Stimulated activated naive B cell treated with anti-CD40 and anti-IgM and Interleukin-4, amounts not matched to agents 10 μg/mL and 1 μg/mL and 100 μg/mL, for 72 hours (primary cell): ENCODE results near the gene KIAA0319L.

Source experiments
- ATAC-seq, 2 donors: fragments of 150-1000 bp; cut with Tn5 transposase; replicated peaks; 2 replicates each; pipeline ENCODE4 v1.10.0; 2021; ENCODE audit warnings: moderate library complexity in 1 of 2
- DNase-seq: peaks from one replicate; pipeline ENCODE4 v3.0.0; 2021
- H3K27ac Mint-ChIP-seq: one replicate; pipeline ENCODE4 v1.8.0; 2022; ENCODE audit warnings: mild to moderate bottlenecking, mixed read lengths
- H3K27me3 Mint-ChIP-seq, 2 donors: one replicate each; pipeline ENCODE4 v1.8.0; 2022; ENCODE audit warnings: mixed read lengths in 2 of 2
- H3K36me3 Mint-ChIP-seq, 2 donors: one replicate each; pipeline ENCODE4 v1.8.0; 2022; ENCODE audit warnings: mixed read lengths in 2 of 2, mild to moderate bottlenecking in 1 of 2
- H3K4me1 Mint-ChIP-seq, 2 donors: one replicate each; pipeline ENCODE4 v1.8.0; 2022; ENCODE audit warnings: mixed read lengths in 2 of 2, mild to moderate bottlenecking in 1 of 2
- H3K4me3 Mint-ChIP-seq, 2 donors: one replicate each; pipeline ENCODE4 v1.8.0; 2022; ENCODE audit warnings: mild to moderate bottlenecking in 2 of 2, mixed read lengths in 2 of 2, moderate library complexity in 1 of 2
- H3K9me3 Mint-ChIP-seq, 2 donors: one replicate each; pipeline ENCODE4 v1.8.0; 2022; ENCODE audit warnings: mixed read lengths in 2 of 2, mild to moderate bottlenecking in 1 of 2

KIAA0319L gene

GRCh38 chr1:35436078-35436477 is 121.1 kb downstream of the KIAA0319L start:
- no peaks in the 10 kb centered on the region for H3K27me3 Mint-ChIP-seq
- no peak overlapping the region for H3K4me3 Mint-ChIP-seq
- peaks cover 0 to 2% of the 10 kb centered on the region in 2 donors for H3K9me3 Mint-ChIP-seq
- ATAC-seq, result no peak
- DNase-seq, result no peak
- no peaks in the 10 kb centered on the region for H3K4me1 Mint-ChIP-seq
- H3K36me3 Mint-ChIP-seq, result peaks cover 62 to 67% of the 10 kb centered on the region in 2 donors
- H3K27ac Mint-ChIP-seq, result no peak overlapping the region

DNA sequence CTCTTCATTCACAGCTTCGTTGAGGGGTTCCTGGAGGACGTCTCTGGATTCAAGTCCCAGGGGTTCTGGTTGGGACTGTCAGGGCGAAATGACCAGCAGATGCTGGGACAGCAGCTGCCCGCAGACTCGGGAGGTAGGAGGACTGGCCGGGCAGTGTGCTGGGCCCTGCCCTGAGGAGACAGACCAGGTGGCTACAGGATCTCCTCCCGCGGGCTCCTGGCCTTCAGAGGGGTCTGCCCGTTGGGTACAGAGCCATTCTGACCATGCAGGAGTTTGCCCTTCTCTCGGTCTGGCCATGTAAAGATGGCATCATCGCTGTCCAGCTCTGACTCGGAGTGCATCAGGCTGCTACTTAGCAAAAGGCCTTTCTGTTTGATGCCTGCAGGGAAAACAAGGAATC is 122.5 kb downstream of the KIAA0319L start:
- no peak overlapping the region for H3K27ac Mint-ChIP-seq
- no peak overlapping the region for H3K4me3 Mint-ChIP-seq
- H3K9me3 Mint-ChIP-seq, result peaks cover 0 to 2% of the 10 kb centered on the region in 2 donors
- H3K36me3 Mint-ChIP-seq, result peaks cover 71 to 75% of the 10 kb centered on the region in 2 donors
- H3K27me3 Mint-ChIP-seq, result no peaks in the 10 kb centered on the region
- DNase-seq (no peak), ATAC-seq (no peak)
- H3K4me1 Mint-ChIP-seq, result no peaks in the 10 kb centered on the region

DNA sequence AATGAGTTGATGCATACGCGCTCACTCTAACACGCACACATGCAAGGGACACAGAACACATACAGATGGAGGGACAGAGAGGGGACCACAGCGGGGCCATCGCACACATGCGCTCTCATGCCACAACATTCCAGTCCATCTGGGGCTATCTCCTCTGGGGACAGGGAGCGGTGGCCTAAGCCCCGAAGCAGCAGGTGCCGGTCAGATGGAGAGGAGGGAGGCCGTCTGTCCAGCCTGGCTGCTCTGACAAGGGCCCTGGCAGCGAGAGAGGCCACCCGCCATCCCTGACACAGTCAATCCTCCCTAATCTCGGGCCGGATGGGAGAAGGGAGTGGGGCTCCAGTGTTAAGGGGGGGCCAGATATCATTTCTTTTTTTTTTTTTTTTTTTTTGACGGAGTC is 123.5 kb downstream of the KIAA0319L start:
- H3K4me3 Mint-ChIP-seq, result no peak overlapping the region
- no peaks in the 10 kb centered on the region for H3K27me3 Mint-ChIP-seq
- no peaks in the 10 kb centered on the region for H3K4me1 Mint-ChIP-seq
- ATAC-seq, result no peak
- peaks cover 72 to 73% of the 10 kb centered on the region in 2 donors for H3K36me3 Mint-ChIP-seq
- peaks cover 0 to 2% of the 10 kb centered on the region in 2 donors for H3K9me3 Mint-ChIP-seq
- no peak for DNase-seq
- H3K27ac Mint-ChIP-seq, result peak overlapping the region; percentile 21

- no peak for DNase-seq
- Mint-ChIP-seq H3K36me3 (peaks cover 61 to 67% of the 10 kb centered on the region in 2 donors), H3K4me1 (no peaks in the 10 kb centered on the region), H3K27ac (no peak overlapping the region), H3K4me3 (no peak overlapping the region), H3K27me3 (no peaks in the 10 kb centered on the region), H3K9me3 (peaks cover 0 to 2% of the 10 kb centered on the region in 2 donors)
- no peak for ATAC-seq
These were observed 125.0 kb downstream of the KIAA0319L start for GRCh38 chr1:35432231-35432630.

- DNase-seq (no peak), ATAC-seq (no peak)
- peaks cover 0 to 2% of the 10 kb centered on the region in 2 donors for H3K9me3 Mint-ChIP-seq
- peaks cover under 1% of the 10 kb centered on the region in 2 donors for H3K4me1 Mint-ChIP-seq
- H3K36me3 Mint-ChIP-seq, result peaks cover 60 to 61% of the 10 kb centered on the region in 2 donors
- no peak overlapping the region for H3K27ac Mint-ChIP-seq
- H3K27me3 Mint-ChIP-seq, result no peaks in the 10 kb centered on the region
- no peak overlapping the region for H3K4me3 Mint-ChIP-seq
These were observed 126.0 kb downstream of the KIAA0319L start for GRCh38 chr1:35431173-35431599.

GRCh38 chr1:35430762-35431161 is 126.4 kb downstream of the KIAA0319L start:
- Mint-ChIP-seq H3K36me3 (peaks cover 62% of the 10 kb centered on the region in 2 donors), H3K4me1 (peaks cover 5% of the 10 kb centered on the region in 2 donors), H3K27ac (no peak overlapping the region), H3K4me3 (no peak overlapping the region), H3K27me3 (no peaks in the 10 kb centered on the region), H3K9me3 (peaks cover 0 to 2% of the 10 kb centered on the region in 2 donors)
- DNase-seq, result no peak
- no peak for ATAC-seq

DNA sequence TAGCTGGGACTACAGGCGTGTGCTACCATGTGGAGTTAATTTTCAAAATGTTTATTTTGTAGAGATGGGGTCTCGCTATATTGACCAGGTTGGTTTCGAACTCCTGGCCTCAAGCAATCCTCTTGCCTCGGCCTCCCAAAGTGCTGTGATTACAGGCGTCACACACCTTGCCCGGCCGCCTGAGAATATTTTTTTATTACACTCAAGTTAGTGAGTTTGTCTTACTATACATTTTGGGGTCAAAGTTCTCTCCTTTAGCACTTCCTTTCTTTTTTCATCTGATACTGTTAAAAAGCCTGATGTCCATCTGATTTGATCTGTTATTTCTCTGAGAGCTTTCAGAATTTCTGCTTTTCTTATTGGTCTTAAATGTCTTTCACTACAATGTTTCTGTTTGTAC is 128.8 kb downstream of the KIAA0319L start:
- Mint-ChIP-seq H3K27me3 (no peaks in the 10 kb centered on the region), H3K4me3 (no peak overlapping the region), H3K4me1 (peaks cover 7 to 9% of the 10 kb centered on the region in 2 donors), H3K9me3 (peaks cover 0 to 2% of the 10 kb centered on the region in 2 donors), H3K36me3 (peaks cover 55 to 62% of the 10 kb centered on the region in 2 donors), H3K27ac (no peak overlapping the region)
- DNase-seq (no peak), ATAC-seq (no peak)

- Mint-ChIP-seq H3K4me3 (no peak overlapping the region), H3K27me3 (no peaks in the 10 kb centered on the region), H3K27ac (peak overlapping the region; percentile 3), H3K9me3 (no peaks in the 10 kb centered on the region), H3K36me3 (peaks cover 38 to 48% of the 10 kb centered on the region in 2 donors), H3K4me1 (peaks cover 7 to 9% of the 10 kb centered on the region in 2 donors)
- DNase-seq (no peak), ATAC-seq (no peak)
These were observed 131.1 kb downstream of the KIAA0319L start for GRCh38 chr1:35426097-35426586.

DNA sequence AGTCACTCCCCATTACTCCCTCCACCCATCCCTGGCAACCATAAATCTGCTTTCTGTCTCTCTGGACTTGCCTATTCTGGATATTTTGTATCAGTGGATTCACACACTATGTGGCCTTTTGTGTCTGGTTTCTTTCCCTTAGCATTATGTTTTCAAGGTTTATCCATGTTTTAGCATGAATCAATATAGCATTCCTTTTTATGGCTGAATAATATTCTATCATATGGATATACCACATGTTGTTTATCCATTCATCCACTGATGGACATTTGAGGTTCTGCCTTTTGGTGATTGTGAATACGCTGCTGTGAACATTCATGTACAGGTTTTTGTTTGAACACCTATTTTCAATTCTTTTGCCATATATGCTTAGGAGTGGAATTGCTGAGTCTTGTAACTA is 148.3 kb downstream of the KIAA0319L start:
- Mint-ChIP-seq H3K36me3 (peaks cover 30 to 55% of the 10 kb centered on the region in 2 donors), H3K9me3 (no peaks in the 10 kb centered on the region), H3K4me1 (no peaks in the 10 kb centered on the region), H3K27ac (no peak overlapping the region), H3K4me3 (no peak overlapping the region), H3K27me3 (no peaks in the 10 kb centered on the region)
- DNase-seq, result no peak
- ATAC-seq, result no peak

GRCh38 chr1:35407743-35408142 is 149.5 kb downstream of the KIAA0319L start:
- no peaks in the 10 kb centered on the region for H3K9me3 Mint-ChIP-seq
- ATAC-seq, result no peak
- H3K4me1 Mint-ChIP-seq, result no peaks in the 10 kb centered on the region
- peaks cover 33 to 56% of the 10 kb centered on the region in 2 donors for H3K36me3 Mint-ChIP-seq
- H3K27me3 Mint-ChIP-seq, result no peaks in the 10 kb centered on the region
- H3K4me3 Mint-ChIP-seq, result no peak overlapping the region
- H3K27ac Mint-ChIP-seq, result no peak overlapping the region
- no peak for DNase-seq

DNA sequence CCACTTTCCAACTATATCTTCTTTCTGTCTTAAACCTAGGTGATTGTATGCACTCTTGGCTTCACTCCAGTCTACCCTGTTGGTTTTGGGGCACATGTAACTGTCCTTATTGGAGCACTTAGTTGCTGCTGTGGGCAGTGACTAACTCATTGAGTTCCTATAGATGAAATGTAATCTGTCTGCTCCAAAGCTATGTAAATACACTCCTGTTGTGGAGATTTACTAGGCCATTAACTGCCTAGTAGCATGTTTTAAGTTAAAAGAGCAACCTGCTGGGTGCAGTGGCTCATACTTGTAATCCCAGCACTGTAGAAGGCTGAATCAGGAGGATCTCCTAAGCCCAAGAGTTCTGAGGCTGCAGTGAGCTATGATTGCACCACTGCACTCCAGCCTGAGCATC is 151.1 kb downstream of the KIAA0319L start:
- Mint-ChIP-seq H3K27me3 (no peaks in the 10 kb centered on the region), H3K27ac (no peak overlapping the region), H3K36me3 (peaks cover 41 to 61% of the 10 kb centered on the region in 2 donors), H3K9me3 (no peaks in the 10 kb centered on the region), H3K4me1 (no peaks in the 10 kb centered on the region), H3K4me3 (no peak overlapping the region)
- ATAC-seq (no peak), DNase-seq (no peak)

DNA sequence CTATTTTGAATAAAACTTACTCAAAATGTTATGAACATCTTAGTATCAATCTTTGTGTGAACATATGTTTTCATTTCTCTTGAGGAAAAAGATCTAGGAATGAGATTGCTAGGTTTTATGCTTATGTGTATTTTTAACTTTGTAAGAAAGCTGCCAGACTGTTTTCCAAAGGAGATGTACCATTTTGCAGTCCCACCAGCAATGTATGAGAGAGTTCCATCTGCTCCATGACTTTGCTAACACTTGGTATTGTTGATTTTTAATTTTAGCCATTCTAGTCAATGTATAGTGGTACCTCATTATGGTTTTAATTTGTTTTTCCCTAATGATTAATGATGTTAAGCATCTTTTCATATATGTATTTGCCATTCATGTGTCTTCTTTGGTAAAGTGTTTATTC is 156.2 kb downstream of the KIAA0319L start:
- no peak overlapping the region for H3K27ac Mint-ChIP-seq
- no peaks in the 10 kb centered on the region for H3K9me3 Mint-ChIP-seq
- H3K4me3 Mint-ChIP-seq, result no peak overlapping the region
- H3K4me1 Mint-ChIP-seq, result no peaks in the 10 kb centered on the region
- no peaks in the 10 kb centered on the region for H3K27me3 Mint-ChIP-seq
- peaks cover 37 to 60% of the 10 kb centered on the region in 2 donors for H3K36me3 Mint-ChIP-seq
- no peak for ATAC-seq
- no peak for DNase-seq

DNA sequence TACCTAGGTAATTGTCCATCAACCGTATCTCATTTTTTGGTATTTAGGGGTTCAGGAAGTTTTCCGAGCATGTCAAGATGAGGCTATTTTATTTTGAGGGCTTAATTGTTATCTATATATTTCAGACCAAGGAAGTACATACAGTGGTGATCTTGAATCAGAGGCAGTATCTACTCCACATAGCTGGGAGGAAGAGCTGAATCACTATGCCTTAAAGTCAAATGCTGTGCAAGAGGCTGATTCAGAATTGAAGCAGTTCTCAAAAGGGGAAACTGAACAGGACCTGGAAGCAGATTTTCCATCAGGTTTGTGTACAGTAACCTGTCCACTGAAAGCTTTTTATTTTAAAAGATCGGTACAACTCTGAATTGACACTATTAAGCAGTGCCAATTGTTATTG is 158.5 kb downstream of the KIAA0319L start:
- no peak for DNase-seq
- Mint-ChIP-seq H3K27me3 (no peaks in the 10 kb centered on the region), H3K4me3 (no peak overlapping the region), H3K4me1 (no peaks in the 10 kb centered on the region), H3K36me3 (peaks cover 46 to 62% of the 10 kb centered on the region in 2 donors), H3K9me3 (no peaks in the 10 kb centered on the region), H3K27ac (no peak overlapping the region)
- no peak for ATAC-seq

GRCh38 chr1:35394386-35394785 is 162.8 kb downstream of the KIAA0319L start:
- no peak overlapping the region for H3K4me3 Mint-ChIP-seq
- peaks cover 34 to 44% of the 10 kb centered on the region in 2 donors for H3K36me3 Mint-ChIP-seq
- H3K9me3 Mint-ChIP-seq, result peaks cover 0 to 1% of the 10 kb centered on the region in 2 donors
- H3K4me1 Mint-ChIP-seq, result no peaks in the 10 kb centered on the region
- no peak overlapping the region for H3K27ac Mint-ChIP-seq
- no peaks in the 10 kb centered on the region for H3K27me3 Mint-ChIP-seq
- ATAC-seq, result no peak
- DNase-seq, result no peak

DNA sequence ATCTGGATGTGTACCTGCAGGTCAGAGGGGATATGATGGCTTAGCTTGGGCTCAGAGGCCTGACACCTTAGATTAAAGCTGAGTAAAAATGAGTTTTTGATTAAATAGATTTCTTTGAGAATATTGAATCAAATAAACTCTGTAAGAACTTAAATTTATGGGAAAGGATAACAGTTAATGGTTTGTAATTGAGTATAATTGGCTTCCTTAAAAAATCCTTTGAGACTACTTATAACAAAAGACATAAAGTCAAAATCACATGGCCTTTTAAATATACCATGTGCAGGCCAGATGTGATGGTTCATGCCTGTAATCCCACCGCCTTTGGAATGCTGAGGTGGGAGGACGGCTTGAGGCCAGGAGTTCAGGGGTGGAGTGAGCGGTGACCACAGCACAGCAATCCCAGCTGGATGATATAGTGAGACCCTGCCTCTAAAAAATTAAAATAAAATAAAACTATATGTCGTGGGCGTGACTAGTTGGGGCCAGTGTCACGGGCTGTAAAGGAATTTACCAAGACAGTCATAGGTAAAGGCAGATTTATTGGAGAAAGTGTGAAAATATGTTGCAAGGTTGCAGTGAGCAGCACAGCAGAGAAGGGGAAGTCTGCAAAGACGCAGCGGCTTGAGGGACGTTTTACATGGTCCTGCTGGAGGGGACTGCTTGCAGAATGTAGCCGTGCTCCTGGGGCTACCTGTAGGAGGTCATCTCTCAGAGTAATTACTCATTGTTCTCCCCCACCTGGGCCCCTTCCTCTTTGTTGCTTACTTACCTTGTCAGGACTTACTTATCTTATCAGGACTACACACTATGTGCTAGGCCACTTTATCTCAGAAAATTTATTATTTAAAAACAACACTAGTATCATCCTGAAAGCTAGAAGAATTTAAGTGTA is 166.4 kb downstream of the KIAA0319L start:
- H3K4me1 Mint-ChIP-seq, result no peaks in the 10 kb centered on the region
- H3K9me3 Mint-ChIP-seq, result peaks cover 0 to 1% of the 10 kb centered on the region in 2 donors
- H3K27me3 Mint-ChIP-seq, result no peaks in the 10 kb centered on the region
- H3K4me3 Mint-ChIP-seq, result no peak overlapping the region
- no peak overlapping the region for H3K27ac Mint-ChIP-seq
- peaks cover 29 to 33% of the 10 kb centered on the region in 2 donors for H3K36me3 Mint-ChIP-seq
- DNase-seq, result no peak
- ATAC-seq, result no peak
